IMR-90 (cell line): ENCODE measurements around the gene ALDH5A1. TPM values are rescaled to one million over a fixed set of nuclear protein-coding genes. Genes with fewer than 3 reads are reported as not detected.

ENCODE experiments used
- polyA plus RNA-seq, 3 experiments: library from polyadenylated mRNA; depleted of rRNA; stranded (reverse); fragments of >200 nt; gene quantifications; 2 replicates each; pipeline ENCODE4 v1.2.3, GENCODE V29; 2012; ENCODE audit warnings: low replicate concordance in 1 of 3
- total RNA-seq: library from RNA; depleted of rRNA; stranded (reverse); fragments of >200 nt; gene quantifications from 2 replicates; pipeline ENCODE4 v1.2.3, GENCODE V29; 2012; rRNA removed

Gene ALDH5A1
- total and polyA plus RNA-seq, 2 of the 4 experiments (the other 2 are of a cell fraction), result 0.36 to 0.48 TPM

Other genes starting within 250 kb of the ALDH5A1 start
- gene DCDC2, start 136.9 kb upstream of the ALDH5A1 start, total RNA-seq, result not detected in 2 replicates
- gene DCDC2, start 136.9 kb upstream of the ALDH5A1 start, polyA plus RNA-seq (2012; rRNA removed), result not detected in 2 replicates
- gene MRS2, start 92.0 kb upstream of the ALDH5A1 start, total RNA-seq, result 8.8 and 16.9 TPM in 2 replicates
- 8.7 and 11.1 TPM in 2 replicates for gene MRS2, start 92.0 kb upstream of the ALDH5A1 start, polyA plus RNA-seq (2012; rRNA removed)
- gene GPLD1, start 5.4 kb upstream of the ALDH5A1 start, total RNA-seq, result 0.18 and 0.28 TPM in 2 replicates
- gene GPLD1, start 5.4 kb upstream of the ALDH5A1 start, polyA plus RNA-seq (2012; rRNA removed), result 0.05 and 0.11 TPM in 2 replicates
- gene KIAA0319, start 151.2 kb downstream of the ALDH5A1 start, total RNA-seq, result not detected in 2 replicates
- gene KIAA0319, start 151.2 kb downstream of the ALDH5A1 start, polyA plus RNA-seq (2012; rRNA removed), result not detected in 2 replicates
- 13.6 and 25.8 TPM in 2 replicates for gene TDP2, start 171.9 kb downstream of the ALDH5A1 start, total RNA-seq
- 18.2 and 22.8 TPM in 2 replicates for gene TDP2, start 171.9 kb downstream of the ALDH5A1 start, polyA plus RNA-seq (2012; rRNA removed)
- 3.6 and 8.1 TPM in 2 replicates for gene ACOT13, start 172.1 kb downstream of the ALDH5A1 start, total RNA-seq
- gene ACOT13, start 172.1 kb downstream of the ALDH5A1 start, polyA plus RNA-seq (2012; rRNA removed), result 21.2 and 25.7 TPM in 2 replicates
- 50.7 and 65.3 TPM in 2 replicates for gene C6orf62, start 224.2 kb downstream of the ALDH5A1 start, total RNA-seq
- gene C6orf62, start 224.2 kb downstream of the ALDH5A1 start, polyA plus RNA-seq (2012; rRNA removed), result 37.4 and 47.5 TPM in 2 replicates